Heart left ventricle (tissue), 16 donors: Measurements from ENCODE around the gene MPP4. TPM values are rescaled to one million over a fixed set of nuclear protein-coding genes. Genes with fewer than 3 reads are reported as not detected.

Experiments
- ATAC-seq, 4 donors: fragments of 200-7000 bp; cut with Tn5 transposase; one replicate each; pipeline ENCODE4 v1.9.1; 2020 to 2022; ENCODE audit warnings: moderate library complexity in 4 of 4, mild to moderate bottlenecking in 3 of 4, moderate number of reproducible peaks in 1 of 4
- DNase-seq, 5 donors: peaks; one replicate each; pipeline ENCODE4 v3.0.0-alpha.2; 2020
- H3K27ac ChIP-seq, 12 donors: fragments of 200-600 bp; sonication (generic) in 4 of 12; one replicate each; pipeline versions ENCODE4 v1.5.0 to v1.8.0; 2016 to 2022; ENCODE audit warnings: mild to moderate bottlenecking in 2 of 12
- H3K27me3 ChIP-seq, 9 donors: fragments of 200-600 bp; sonication (generic) in 2 of 9; one replicate each; pipeline versions ENCODE4 v1.5.1 to v1.8.0; 2016 to 2022; ENCODE audit warnings: mild to moderate bottlenecking in 3 of 9
- H3K36me3 ChIP-seq, 9 donors: fragments of 200-600 bp; sonication (generic) in 2 of 9; one replicate each; pipeline versions ENCODE4 v1.5.0 to v1.8.0; 2018 to 2022; ENCODE audit warnings: mild to moderate bottlenecking in 2 of 9
- H3K4me1 ChIP-seq, 12 donors: fragments of 200-600 bp; sonication (generic) in 4 of 12; one replicate each; pipeline versions ENCODE4 v1.5.0 to v1.8.0; 2016 to 2022; ENCODE audit warnings: mild to moderate bottlenecking in 3 of 12
- H3K4me3 ChIP-seq, 12 donors: fragments of 200-600 bp; sonication (generic) in 4 of 12; one replicate each; pipeline versions ENCODE4 v1.5.0 to v1.8.0; 2017 to 2022; ENCODE audit warnings: mild to moderate bottlenecking in 9 of 12, moderate library complexity in 4 of 12
- H3K9me3 ChIP-seq, 12 donors: fragments of 200-600 bp; sonication (generic) in 4 of 12; one replicate each; pipeline versions ENCODE4 v1.5.0 to v1.8.0; 2016 to 2022; ENCODE audit warnings: mild to moderate bottlenecking in 1 of 12
- CTCF ChIP-seq, 12 donors: fragments of 200-600 bp; sonication (generic) in 4 of 12; IDR thresholded peaks; one replicate each; pipeline versions ENCODE4 v1.5.0 to v1.8.0; 2018 to 2022; ENCODE audit warnings: antibody characterized with exemption in 12 of 12, mild to moderate bottlenecking in 5 of 12
- POLR2A ChIP-seq, 2 donors: fragments of 450-650 bp; IDR thresholded peaks; one replicate each; pipeline ENCODE4 v1.6.1; 2017; ENCODE audit warnings: antibody characterized with exemption in 2 of 2, mild to moderate bottlenecking in 2 of 2, moderate library complexity in 2 of 2
- WGBS, 4 donors: extraction: QIAGEN DNeasy Blood & Tissue Kit in 2 of 4; methylation state at CpG; one replicate each; pipeline versions ENCODE4 v1.1.5 to v1.1.7; 2013 to 2018; 5-methylcytosine and 5-hydroxymethylcytosine counted together
- intact Hi-C, 10 donors: fragments of 100-400 bp; cut with DNase I; formaldehyde crosslinking; loops; one replicate each; pipeline versions ENCODE4 v1.11.1 to v1.14.2; 2022
- polyA plus RNA-seq, 2 donors: library from polyadenylated mRNA; stranded (reverse); fragments of 200-250 nt; gene quantifications; one replicate each; pipeline ENCODE4 v1.2.3, GENCODE V29; 2013
- total RNA-seq, 9 donors: library from RNA; depleted of rRNA in 2 of 9; stranded (reverse); fragments of >200 nt in 2 of 9; fragmentation: NEBNext Ultra II Directional in 3 of 9; extraction: Animal tissue kit (Norgen Biotek cat#: 25700) in 3 of 9; gene quantifications; one replicate each; pipeline versions ENCODE4 v1.1.0 to v1.2.4, GENCODE V29; 2016 to 2023
- donor health status: ischemic (EF 13 %, LVEDD 7.1; RV severe dilation, severe dysfunction).
- donor health status: healthy with polysubstance abuse.
- donor health status: DM: no; HTN: yes; CAD: no.
- donor health status: DM: no; HTN: no; CAD: no.
- donor health status: ischemic (EF 25% LVEDD 6.9; RV normal size, moderate dysfunction).
- donor health status: ischemic (EF 25% LVEDD 5.7; RV mildly dilated, moderate dysfunction).
- donor health status: healthy.
- donor health status: DM: yes; HTN: yes; CAD: no.
- donor health status: ischemic (EF 35%, LVEDD 5.7; RV mildly dilated, moderate dysfunction).
- donor health status: nonischemic (EF 11% LVEDD 7.7; RV severe dilation, severe dysfunction).
- donor health status: DM: yes; HTN: yes; CAD: no.
- donor health status: PGD.
- donor health status: ischemic (EF 29% LVEDD 5.4; RV normal size, mild dysfunction).
- donor health status: nonischemic (EF 23%, LVEDD 6.1; RV moderate dilation, normal function).

MPP4 gene
- total and polyA plus RNA-seq, 11 donors: 0.24 to 0.25 (median 0.24) TPM; not detected in 8

GRCh38 chr2:201630577-201630976 lies 67.9 kb downstream of the MPP4 start:
- no peak overlapping the region for H3K27ac ChIP-seq
- no peaks in the 10 kb centered on the region for H3K27me3 ChIP-seq
- intact Hi-C loops: loop anchor here in 1 of 10 donors (10.0 kb wide), 1 partner anchor 1116 kb away; the partner anchor contains the start of gene KCTD18
- H3K9me3 ChIP-seq: no peaks in the 10 kb centered on the region
- TF ChIP-seq CTCF (IDR thresholded peaks at IDR 0.05) (no peak), POLR2A (IDR thresholded peaks at IDR 0.05) (no peak)
- WGBS, 4 donors: 75 to 91% (median 83%) methylated on average over 2 of the region's 2 CpGs
- H3K4me3 ChIP-seq: no peak overlapping the region
- H3K4me1 ChIP-seq: peaks cover 0 to 9% (median 0%) of the 10 kb centered on the region in 12 donors
- DNase-seq (no peak), ATAC-seq (no peak)
- H3K36me3 ChIP-seq: peaks cover 0 to 99% (median 43%) of the 10 kb centered on the region in 9 donors

GRCh38 chr2:201628545-201628944 lies 69.9 kb downstream of the MPP4 start:
- peaks cover 0 to 9% (median 0%) of the 10 kb centered on the region in 12 donors for H3K4me1 ChIP-seq
- intact Hi-C loops: loop anchor here in 7 of 10 donors (10.0 kb wide), 5 partner anchors 134 to 394 kb away; no protein-coding TSS in a partner anchor
- H3K27me3 ChIP-seq: no peaks in the 10 kb centered on the region
- no peak overlapping the region for H3K4me3 ChIP-seq
- ATAC-seq: peak in 3 of 4 donors; percentile 69 to 79 (median 77)
- peak overlapping the region in 3 of 12 donors; percentile 13 to 47 (median 16) for H3K27ac ChIP-seq
- TF ChIP-seq CTCF (IDR thresholded peaks at IDR 0.05) (no peak), POLR2A (IDR thresholded peaks at IDR 0.05) (no peak)
- H3K9me3 ChIP-seq: no peaks in the 10 kb centered on the region
- WGBS, 4 donors: 49 to 63% (median 55%) methylated on average over 2 of the region's 2 CpGs
- DNase-seq: no peak
- peaks cover 0 to 98% (median 42%) of the 10 kb centered on the region in 9 donors for H3K36me3 ChIP-seq

GRCh38 chr2:201622306-201622970 lies 76.0 kb downstream of the MPP4 start:
- Histone ChIP-seq H3K9me3 (peaks cover 0 to 2% (median 0%) of the 10 kb centered on the region in 12 donors), H3K27ac (no peak overlapping the region), H3K36me3 (peaks cover 0 to 48% (median 11%) of the 10 kb centered on the region in 9 donors), H3K27me3 (no peaks in the 10 kb centered on the region), H3K4me1 (peaks cover 0 to 8% (median 0%) of the 10 kb centered on the region in 12 donors), H3K4me3 (no peak overlapping the region)
- ATAC-seq: no peak
- no peak for DNase-seq
- 74 to 81% (median 79%) methylated on average over 5 of the region's 5 CpGs for WGBS, 4 donors
- TF ChIP-seq POLR2A (IDR thresholded peaks at IDR 0.05) (no peak), CTCF (IDR thresholded peaks at IDR 0.05) (no peak)
- intact Hi-C loops: loop anchor here in 7 of 10 donors (10.0 kb wide), 5 partner anchors 128 to 388 kb away; no protein-coding TSS in a partner anchor

- no peak for TF ChIP-seq CTCF (IDR thresholded peaks at IDR 0.05)
- no peak for TF ChIP-seq POLR2A (IDR thresholded peaks at IDR 0.05)
- intact Hi-C loops: loop anchor here in 8 of 10 donors (2.0 to 10.0 kb wide), 6 partner anchors 127 to 387 kb away; no protein-coding TSS in a partner anchor
- Histone ChIP-seq H3K27ac (no peak overlapping the region), H3K27me3 (no peaks in the 10 kb centered on the region), H3K36me3 (peaks cover 0 to 38% (median 11%) of the 10 kb centered on the region in 9 donors), H3K9me3 (peaks cover 0 to 2% (median 0%) of the 10 kb centered on the region in 12 donors), H3K4me1 (peaks cover 0 to 8% (median 0%) of the 10 kb centered on the region in 12 donors), H3K4me3 (no peak overlapping the region)
- 54 to 66% (median 61%) methylated on average over 4 of the region's 4 CpGs for WGBS, 4 donors
- DNase-seq (no peak), ATAC-seq (peak in 3 of 4 donors; percentile 32 to 37 (median 35))
These were observed 77.0 kb downstream of the MPP4 start for GRCh38 chr2:201621293-201621999.
